ENCODE measurements around the gene TRPV5. TPM values are rescaled to one million over a fixed set of nuclear protein-coding genes. Genes with fewer than 3 reads are reported as not detected.

Gene TRPV5
- total RNA-seq, 4 donors from 2014 or later: not detected

DNA sequence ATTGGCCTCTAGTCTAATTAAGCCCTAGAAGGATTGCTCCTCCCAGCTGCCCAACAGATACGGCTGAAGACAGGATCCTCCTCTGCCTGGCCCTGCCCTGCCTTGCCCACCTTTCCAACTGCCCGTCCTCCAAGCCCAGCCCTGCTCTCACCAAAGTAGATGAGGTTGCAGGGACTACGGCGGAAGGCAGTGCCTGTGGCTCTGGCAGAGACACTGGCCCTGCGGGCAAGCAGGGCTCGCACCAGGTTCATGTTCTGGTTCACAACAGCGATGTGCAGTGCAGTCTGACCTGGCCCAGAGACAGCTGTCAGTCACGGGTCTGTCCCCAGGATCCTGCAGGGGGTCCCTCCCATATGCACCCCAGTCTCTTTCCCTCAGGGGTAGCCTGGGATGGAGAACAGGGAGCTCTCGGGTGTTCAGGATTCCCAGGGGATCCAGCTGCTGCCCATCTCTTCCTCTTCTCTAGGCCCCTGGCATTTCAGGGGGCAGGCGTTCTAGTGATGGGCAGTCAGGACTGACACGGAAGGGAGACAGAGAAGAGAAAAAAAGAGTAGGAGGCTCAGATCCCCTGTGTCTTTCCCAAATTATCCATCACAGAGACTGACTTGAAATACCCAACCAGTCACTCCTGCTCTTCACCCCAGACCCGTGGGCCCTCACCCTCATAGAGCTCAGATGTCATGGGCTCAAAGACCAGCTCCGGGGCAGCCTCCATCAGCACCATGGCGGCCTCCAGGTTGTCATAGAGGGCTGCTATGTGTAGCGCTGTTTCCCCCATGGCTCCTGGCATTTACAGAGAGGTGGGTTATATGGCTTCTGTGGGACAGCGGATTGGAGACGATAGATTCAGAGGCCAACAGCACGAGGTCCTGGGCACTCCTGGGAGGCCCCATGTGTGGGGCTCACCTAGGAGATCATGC, 56.3 kb downstream of the TRPV5 start:
- TF ChIP-seq, protein P1, sequence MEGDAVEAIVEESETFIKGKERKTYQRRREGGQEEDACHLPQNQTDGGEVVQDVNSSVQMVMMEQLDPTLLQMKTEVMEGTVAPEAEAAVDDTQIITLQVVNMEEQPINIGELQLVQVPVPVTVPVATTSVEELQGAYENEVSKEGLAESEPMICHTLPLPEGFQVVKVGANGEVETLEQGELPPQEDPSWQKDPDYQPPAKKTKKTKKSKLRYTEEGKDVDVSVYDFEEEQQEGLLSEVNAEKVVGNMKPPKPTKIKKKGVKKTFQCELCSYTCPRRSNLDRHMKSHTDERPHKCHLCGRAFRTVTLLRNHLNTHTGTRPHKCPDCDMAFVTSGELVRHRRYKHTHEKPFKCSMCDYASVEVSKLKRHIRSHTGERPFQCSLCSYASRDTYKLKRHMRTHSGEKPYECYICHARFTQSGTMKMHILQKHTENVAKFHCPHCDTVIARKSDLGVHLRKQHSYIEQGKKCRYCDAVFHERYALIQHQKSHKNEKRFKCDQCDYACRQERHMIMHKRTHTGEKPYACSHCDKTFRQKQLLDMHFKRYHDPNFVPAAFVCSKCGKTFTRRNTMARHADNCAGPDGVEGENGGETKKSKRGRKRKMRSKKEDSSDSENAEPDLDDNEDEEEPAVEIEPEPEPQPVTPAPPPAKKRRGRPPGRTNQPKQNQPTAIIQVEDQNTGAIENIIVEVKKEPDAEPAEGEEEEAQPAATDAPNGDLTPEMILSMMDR (IDR thresholded peaks at IDR 0.05): no peak
- DNase-seq (ENCODE audit: low spot score) (no peak), ATAC-seq (ENCODE audit: low FRiP score) (no peak)

DNA sequence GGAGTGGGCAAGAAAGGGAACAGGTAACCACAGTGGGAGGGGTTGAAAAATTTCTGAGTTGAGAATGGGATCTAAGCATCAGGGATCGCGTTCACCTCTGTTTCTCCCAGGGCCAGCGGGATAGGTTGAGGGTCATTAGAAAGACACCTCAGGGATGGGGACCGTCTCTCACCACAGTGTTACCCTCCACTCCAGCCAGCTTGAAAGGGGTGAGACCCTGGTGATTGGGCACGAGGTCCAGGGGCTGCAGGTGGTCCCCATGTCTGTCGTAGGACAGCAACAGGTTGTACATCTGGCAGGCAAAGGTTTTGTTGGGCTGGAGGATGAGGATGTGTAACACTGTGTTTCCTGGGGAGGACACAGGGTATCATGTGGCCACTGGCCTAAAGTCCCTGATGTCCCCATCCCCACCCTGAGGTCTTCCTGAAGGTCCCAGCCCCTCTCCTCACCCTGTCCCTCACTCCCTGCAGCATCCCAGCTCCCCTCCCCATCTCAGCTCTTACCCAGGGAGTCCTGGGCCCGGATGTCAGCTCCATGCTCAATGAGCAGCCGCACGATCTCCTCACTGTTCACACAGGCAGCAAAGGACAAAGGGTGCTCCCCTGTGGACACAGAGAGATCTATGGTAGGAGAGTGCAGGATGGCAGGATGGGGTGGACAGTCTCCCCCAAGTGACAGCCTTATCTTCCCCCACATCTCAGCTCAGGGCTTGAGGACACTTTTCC, 57.1 kb downstream of the TRPV5 start:
- ATAC-seq (ENCODE audit: low FRiP score) (no peak), DNase-seq (ENCODE audit: low spot score) (no peak)
- TF ChIP-seq, protein P1 (IDR thresholded peaks at IDR 0.05): no peak

- ATAC-seq (ENCODE audit: low FRiP score) (no peak), DNase-seq (ENCODE audit: low spot score) (no peak)
Observed at GRCh38 chr7:142875456-142875855, 58.1 kb downstream of the TRPV5 start.

GRCh38 chr7:142874837-142875236, 58.7 kb downstream of the TRPV5 start:
- DNase-seq (ENCODE audit: low spot score) (no peak), ATAC-seq (ENCODE audit: low FRiP score) (no peak)
- TF ChIP-seq, protein P1 (IDR thresholded peaks at IDR 0.05): no peak

More at GRCh38 chr7:142875456-142875855, 58.1 kb downstream of the TRPV5 start:
- TF ChIP-seq, protein P1 (IDR thresholded peaks at IDR 0.05): no peak

- DNase-seq (ENCODE audit: low spot score) (no peak), ATAC-seq (ENCODE audit: low FRiP score) (no peak)
- TF ChIP-seq, protein P1 (IDR thresholded peaks at IDR 0.05): no peak
Observed at GRCh38 chr7:142874409-142874808, 59.1 kb downstream of the TRPV5 start.

- TF ChIP-seq, protein P1 (IDR thresholded peaks at IDR 0.05): no peak
- no peak for ATAC-seq (ENCODE audit: low FRiP score)
- DNase-seq (ENCODE audit: low spot score): no peak
Observed at GRCh38 chr7:142873871-142874270, 59.7 kb downstream of the TRPV5 start.
